Colonic mucosa (tissue), 4 donors: ENCODE results near the gene TLE4. TPM values are rescaled to one million over a fixed set of nuclear protein-coding genes. Genes with fewer than 3 reads are reported as not detected.

ENCODE experiments used
- DNase-seq: peaks from one replicate; pipeline ENCODE4 v3.0.0-alpha.2; 2020
- H3K27ac ChIP-seq: fragments of 200-600 bp; one replicate; pipeline ENCODE4 v1.8.0; 2021
- H3K27me3 ChIP-seq: fragments of 200-600 bp; one replicate; pipeline ENCODE4 v1.8.0; 2021
- H3K36me3 ChIP-seq: fragments of 200-600 bp; one replicate; pipeline ENCODE4 v1.8.0; 2021
- H3K4me1 ChIP-seq: fragments of 200-600 bp; one replicate; pipeline ENCODE4 v1.8.0; 2021; ENCODE audit warnings: mild to moderate bottlenecking
- H3K4me3 ChIP-seq: fragments of 200-600 bp; one replicate; pipeline ENCODE4 v1.8.0; 2021
- H3K9ac ChIP-seq, 2 donors: one replicate each; pipeline ENCODE4 v1.7.0; 2013; ENCODE audit warnings: control low read depth in 2 of 2, low read depth in 2 of 2, low read length in 2 of 2
- H3K9me3 ChIP-seq: fragments of 200-600 bp; one replicate; pipeline ENCODE4 v1.8.0; 2021
- intact Hi-C: fragments of 100-400 bp; cut with DNase I; formaldehyde crosslinking; loops from one replicate; pipeline ENCODE4 v1.14.1; 2022
- total RNA-seq, 2 donors: library from RNA; stranded (reverse); fragmentation: NEBNext Ultra II Directional in 1 of 2; extraction: Animal tissue kit (Norgen Biotek cat#: 25700) in 1 of 2; gene quantifications; one replicate each; pipeline ENCODE4 v1.2.1, GENCODE V29; 2021
- TF ChIP-seq, protein P1 (sequence below): fragments of 200-600 bp; IDR thresholded peaks from one replicate; pipeline ENCODE4 v1.8.0; 2022; ENCODE audit warnings: antibody characterized with exemption, mild to moderate bottlenecking
- donor health status: healthy.
- donor health status: DM: no; HTN: no; CAD: no.
- donor health status: DM: no; HTN: no; CAD: no.

Gene TLE4
- total RNA-seq, 2 donors from 2014 or later: 8.0 to 17.6 TPM

GRCh38 chr9:79568337-79569101 lies 3.2 kb upstream of the TLE4 start:
- intact Hi-C loops: loop anchor here (10.0 kb wide), 2 partner anchors 84 to 434 kb away; no protein-coding TSS in a partner anchor
- no peak overlapping the region for H3K4me3 ChIP-seq
- DNase-seq: no peak
- H3K9ac ChIP-seq: no peak overlapping the region
- no peak overlapping the region for H3K27ac ChIP-seq
- no peaks in the 10 kb centered on the region for H3K9me3 ChIP-seq
- H3K4me1 ChIP-seq: no peaks in the 10 kb centered on the region
- TF ChIP-seq, protein P1, sequence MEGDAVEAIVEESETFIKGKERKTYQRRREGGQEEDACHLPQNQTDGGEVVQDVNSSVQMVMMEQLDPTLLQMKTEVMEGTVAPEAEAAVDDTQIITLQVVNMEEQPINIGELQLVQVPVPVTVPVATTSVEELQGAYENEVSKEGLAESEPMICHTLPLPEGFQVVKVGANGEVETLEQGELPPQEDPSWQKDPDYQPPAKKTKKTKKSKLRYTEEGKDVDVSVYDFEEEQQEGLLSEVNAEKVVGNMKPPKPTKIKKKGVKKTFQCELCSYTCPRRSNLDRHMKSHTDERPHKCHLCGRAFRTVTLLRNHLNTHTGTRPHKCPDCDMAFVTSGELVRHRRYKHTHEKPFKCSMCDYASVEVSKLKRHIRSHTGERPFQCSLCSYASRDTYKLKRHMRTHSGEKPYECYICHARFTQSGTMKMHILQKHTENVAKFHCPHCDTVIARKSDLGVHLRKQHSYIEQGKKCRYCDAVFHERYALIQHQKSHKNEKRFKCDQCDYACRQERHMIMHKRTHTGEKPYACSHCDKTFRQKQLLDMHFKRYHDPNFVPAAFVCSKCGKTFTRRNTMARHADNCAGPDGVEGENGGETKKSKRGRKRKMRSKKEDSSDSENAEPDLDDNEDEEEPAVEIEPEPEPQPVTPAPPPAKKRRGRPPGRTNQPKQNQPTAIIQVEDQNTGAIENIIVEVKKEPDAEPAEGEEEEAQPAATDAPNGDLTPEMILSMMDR: no peak
- H3K36me3 ChIP-seq: no peaks in the 10 kb centered on the region
- peaks cover 9% of the 10 kb centered on the region for H3K27me3 ChIP-seq

- Histone ChIP-seq H3K27me3 (peaks cover 9% of the 10 kb centered on the region), H3K9ac (peak overlapping the region in 1 of 2 donors; percentile 66), H3K36me3 (no peaks in the 10 kb centered on the region), H3K9me3 (no peaks in the 10 kb centered on the region), H3K4me1 (no peaks in the 10 kb centered on the region), H3K27ac (peak overlapping the region; percentile 71), H3K4me3 (peak overlapping the region; percentile 44)
- DNase-seq: no peak
- TF ChIP-seq, protein P1: no peak
- intact Hi-C loops: loop anchor here (10.0 kb wide), 2 partner anchors 85 to 435 kb away; no protein-coding TSS in a partner anchor
Measured at GRCh38 chr9:79569814-79570447, 1.8 kb upstream of the TLE4 start.

- Histone ChIP-seq H3K4me3 (peak overlapping the region; percentile 44), H3K9me3 (no peaks in the 10 kb centered on the region), H3K27me3 (peaks cover 9% of the 10 kb centered on the region), H3K9ac (peak overlapping the region; percentile 66 to 67), H3K27ac (peak overlapping the region; percentile 71), H3K36me3 (no peaks in the 10 kb centered on the region), H3K4me1 (no peaks in the 10 kb centered on the region)
- TF ChIP-seq, protein P1: no peak
- intact Hi-C loops: no loop called here
- DNase-seq: peak; percentile 34
Measured at GRCh38 chr9:79570448-79571308, 1.1 kb upstream of the TLE4 start.

GRCh38 chr9:79572032-79572607 lies 355 bp downstream of the TLE4 start:
- Histone ChIP-seq H3K9ac (peak overlapping the region; percentile 81 to 88), H3K27me3 (peaks cover 9% of the 10 kb centered on the region), H3K27ac (peak overlapping the region; percentile 98), H3K4me1 (no peaks in the 10 kb centered on the region), H3K9me3 (no peaks in the 10 kb centered on the region), H3K36me3 (no peaks in the 10 kb centered on the region), H3K4me3 (peak overlapping the region; percentile 93)
- TF ChIP-seq, protein P1: no peak
- DNase-seq: no peak
- intact Hi-C loops: no loop called here
